Osteoblast (primary cell): ENCODE measurements around the gene SHMT2. TPM values are rescaled to one million over a fixed set of nuclear protein-coding genes. Genes with fewer than 3 reads are reported as not detected.

ENCODE experiments used
- DNase-seq: peaks from one replicate; pipeline ENCODE4 v3.0.0; 2011; ENCODE audit warnings: low spot score, mixed read lengths; ENCODE audit not compliant: insufficient read length; ENCODE audit errors: missing footprints
- H2AFZ ChIP-seq: 2 replicates; pipeline ENCODE4 v1.6.0; 2011; ENCODE audit warnings: mild to moderate bottlenecking, low read length
- H3K27ac ChIP-seq: 2 replicates; pipeline ENCODE4 v1.5.1; 2011; ENCODE audit warnings: mild to moderate bottlenecking, low read depth, low read length, moderate library complexity
- H3K27me3 ChIP-seq: 2 replicates; pipeline ENCODE4 v1.6.0; 2012; ENCODE audit warnings: mild to moderate bottlenecking, control low read depth, inconsistent platforms, low read length, moderate library complexity; ENCODE audit not compliant: insufficient read depth
- H3K36me3 ChIP-seq: 2 replicates; pipeline ENCODE4 v1.5.1; 2011; ENCODE audit warnings: mild to moderate bottlenecking, low read length, control low read depth, moderate library complexity; ENCODE audit not compliant: insufficient read depth
- H3K4me1 ChIP-seq: 2 replicates; pipeline ENCODE4 v1.5.1; 2011; ENCODE audit warnings: mild to moderate bottlenecking, low read length, control low read depth, moderate library complexity; ENCODE audit not compliant: insufficient read depth
- H3K4me2 ChIP-seq: 2 replicates; pipeline ENCODE4 v1.6.0; 2011; ENCODE audit warnings: mild to moderate bottlenecking, low read length; ENCODE audit not compliant: insufficient read depth
- H3K4me3 ChIP-seq: fragments of 200-600 bp; sonication (generic); 3 replicates; pipeline ENCODE4 v1.5.1; 2012; ENCODE audit warnings: mild to moderate bottlenecking, low read length, inconsistent platforms; ENCODE audit not compliant: insufficient read depth
- H3K79me2 ChIP-seq: 2 replicates; pipeline ENCODE4 v1.6.0; 2012; ENCODE audit warnings: mild to moderate bottlenecking, low read length, control low read depth, inconsistent platforms; ENCODE audit not compliant: insufficient read depth
- H3K9me3 ChIP-seq: 2 replicates; pipeline ENCODE4 v1.5.1; 2011; ENCODE audit warnings: low read depth, low read length, control low read depth
- H4K20me1 ChIP-seq: 2 replicates; pipeline ENCODE4 v1.6.0; 2012; ENCODE audit warnings: mild to moderate bottlenecking, low read length, control low read depth; ENCODE audit not compliant: insufficient read depth
- total RNA-seq: library from RNA; depleted of rRNA; stranded (reverse); fragments of >200 nt; gene quantifications from 2 replicates; pipeline ENCODE4 v1.2.3, GENCODE V29; 2012
- TF ChIP-seq, protein P1 (sequence below): IDR thresholded peaks from 2 replicates; pipeline ENCODE4 v1.5.1; 2011; ENCODE audit warnings: mild to moderate bottlenecking, low read depth, low read length, moderate library complexity; ENCODE audit errors: extremely low read depth

SHMT2 gene
- total RNA-seq, 1 donor, result 408 TPM

DNA sequence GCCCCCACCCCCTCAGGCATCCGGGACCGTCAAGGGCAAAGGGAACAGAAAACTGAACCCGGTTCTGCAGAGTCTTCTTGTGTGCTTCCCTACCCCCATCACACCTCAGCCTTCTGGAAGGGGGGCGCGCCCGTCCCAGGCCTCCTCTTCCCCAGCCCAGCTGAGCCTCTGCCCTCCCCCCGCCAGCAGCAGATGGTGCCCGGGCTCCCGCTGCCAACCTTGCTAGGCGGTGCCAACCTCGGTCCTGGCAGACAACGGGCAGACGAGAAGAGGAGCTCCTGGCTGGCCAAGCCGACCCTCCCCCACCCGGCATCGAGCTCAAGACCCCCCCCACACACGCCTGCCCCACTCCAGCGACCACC is 12.8 kb downstream of the SHMT2 start:
- H3K27ac ChIP-seq, result no peak overlapping the region
- TF ChIP-seq, protein P1, sequence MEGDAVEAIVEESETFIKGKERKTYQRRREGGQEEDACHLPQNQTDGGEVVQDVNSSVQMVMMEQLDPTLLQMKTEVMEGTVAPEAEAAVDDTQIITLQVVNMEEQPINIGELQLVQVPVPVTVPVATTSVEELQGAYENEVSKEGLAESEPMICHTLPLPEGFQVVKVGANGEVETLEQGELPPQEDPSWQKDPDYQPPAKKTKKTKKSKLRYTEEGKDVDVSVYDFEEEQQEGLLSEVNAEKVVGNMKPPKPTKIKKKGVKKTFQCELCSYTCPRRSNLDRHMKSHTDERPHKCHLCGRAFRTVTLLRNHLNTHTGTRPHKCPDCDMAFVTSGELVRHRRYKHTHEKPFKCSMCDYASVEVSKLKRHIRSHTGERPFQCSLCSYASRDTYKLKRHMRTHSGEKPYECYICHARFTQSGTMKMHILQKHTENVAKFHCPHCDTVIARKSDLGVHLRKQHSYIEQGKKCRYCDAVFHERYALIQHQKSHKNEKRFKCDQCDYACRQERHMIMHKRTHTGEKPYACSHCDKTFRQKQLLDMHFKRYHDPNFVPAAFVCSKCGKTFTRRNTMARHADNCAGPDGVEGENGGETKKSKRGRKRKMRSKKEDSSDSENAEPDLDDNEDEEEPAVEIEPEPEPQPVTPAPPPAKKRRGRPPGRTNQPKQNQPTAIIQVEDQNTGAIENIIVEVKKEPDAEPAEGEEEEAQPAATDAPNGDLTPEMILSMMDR, result no peak
- no peak overlapping the region for H3K4me3 ChIP-seq
- DNase-seq, result peak; percentile 71
- H2AFZ ChIP-seq, result no peak overlapping the region
- H3K4me1 ChIP-seq, result peaks cover 31% of the 10 kb centered on the region
- H4K20me1 ChIP-seq, result peaks cover 4% of the 10 kb centered on the region
- peaks cover 37% of the 10 kb centered on the region for H3K27me3 ChIP-seq
- H3K79me2 ChIP-seq, result no peaks in the 10 kb centered on the region
- peak overlapping the region; percentile 79 for H3K4me2 ChIP-seq
- H3K9me3 ChIP-seq, result no peaks in the 10 kb centered on the region
- H3K36me3 ChIP-seq, result no peaks in the 10 kb centered on the region

DNA sequence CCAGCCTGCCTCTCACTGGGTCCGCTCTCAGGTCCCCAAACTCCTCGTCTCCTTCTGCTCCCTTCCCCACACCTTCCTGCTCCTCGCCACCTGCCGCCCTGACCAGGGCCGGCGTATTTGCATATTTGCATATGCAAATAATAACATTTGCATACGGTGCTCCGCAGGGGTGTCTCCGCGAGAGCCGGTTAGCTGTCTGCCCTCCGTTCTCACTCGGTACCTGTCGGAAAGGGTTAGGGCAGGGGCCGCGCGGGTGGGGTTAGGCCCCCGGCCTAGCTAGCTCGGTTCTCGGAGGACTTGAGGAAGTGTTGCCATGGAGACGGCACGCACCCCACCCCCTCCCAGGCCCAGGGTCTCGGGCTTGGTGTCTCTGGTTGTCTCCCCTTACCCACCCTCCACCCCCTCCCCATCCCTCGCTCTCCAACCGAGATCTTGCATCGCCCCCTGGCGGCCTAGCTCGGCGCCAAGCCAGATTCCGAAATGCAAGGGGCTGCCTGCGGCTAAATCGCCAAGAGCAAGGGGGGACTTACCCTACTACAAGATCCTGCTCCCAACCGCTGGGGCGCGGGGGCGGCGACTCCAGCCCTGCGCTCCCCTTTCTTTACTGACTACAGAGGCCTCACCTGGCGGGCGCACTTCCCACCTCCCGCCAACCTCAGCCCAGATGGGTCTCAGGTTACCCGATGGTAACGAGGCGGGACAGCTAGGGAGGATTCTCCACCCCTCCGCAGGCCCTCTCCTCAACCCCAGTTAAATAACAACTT is 13.4 kb downstream of the SHMT2 start:
- Histone ChIP-seq H3K27ac (no peak overlapping the region), H3K9me3 (no peaks in the 10 kb centered on the region), H3K79me2 (no peaks in the 10 kb centered on the region), H3K4me1 (peaks cover 31% of the 10 kb centered on the region), H3K4me3 (peak overlapping the region; percentile 68), H3K27me3 (peaks cover 34% of the 10 kb centered on the region), H4K20me1 (peaks cover 4% of the 10 kb centered on the region), H2AFZ (no peak overlapping the region), H3K36me3 (no peaks in the 10 kb centered on the region), H3K4me2 (peak overlapping the region; percentile 79)
- peak; percentile 90 for DNase-seq
- TF ChIP-seq, protein P1, result peak; percentile 51

DNA sequence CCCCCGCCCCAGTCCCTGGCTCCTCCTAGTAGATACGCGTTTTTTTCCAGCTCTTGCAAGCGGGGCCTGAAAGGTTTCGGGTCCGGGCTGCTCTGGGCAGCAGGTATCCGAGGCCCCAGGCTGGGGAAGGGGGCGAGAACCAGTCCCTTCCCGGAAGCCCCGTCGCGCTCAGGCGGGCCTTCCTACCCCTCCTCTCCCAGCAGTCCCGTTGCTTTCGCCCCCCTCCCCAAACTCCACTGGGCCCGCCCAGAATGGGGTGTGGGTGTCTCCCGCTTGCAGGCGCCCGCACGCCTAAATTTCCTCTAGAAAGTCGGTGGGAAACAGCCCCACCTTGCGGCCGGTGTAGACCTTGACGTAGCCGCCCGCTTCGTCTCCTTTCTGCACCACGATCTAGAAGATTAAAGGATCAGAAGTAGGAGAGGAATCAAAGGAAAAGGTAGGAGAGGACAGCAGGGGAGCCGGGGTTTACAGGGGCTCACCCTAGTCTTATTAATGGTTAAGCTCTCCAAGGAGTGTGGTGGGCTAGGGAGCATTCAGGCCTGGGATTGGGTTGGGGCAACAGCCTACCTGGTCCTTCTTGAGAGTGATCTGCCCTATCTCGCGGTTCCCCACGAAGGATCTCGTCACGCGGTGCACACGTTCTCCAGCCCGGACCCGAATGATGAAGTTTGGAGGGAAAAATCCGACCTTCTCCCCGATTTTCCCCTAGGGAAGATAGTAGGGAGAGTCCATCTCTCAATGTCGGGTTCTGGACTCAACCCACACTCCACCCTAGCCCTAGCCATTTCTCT is 14.2 kb downstream of the SHMT2 start:
- peak overlapping the region; percentile 79 for H3K4me2 ChIP-seq
- no peak overlapping the region for H2AFZ ChIP-seq
- TF ChIP-seq, protein P1, result peak; percentile 83
- peaks cover 26% of the 10 kb centered on the region for H3K4me1 ChIP-seq
- H3K27ac ChIP-seq, result no peak overlapping the region
- H3K9me3 ChIP-seq, result no peaks in the 10 kb centered on the region
- peaks cover 4% of the 10 kb centered on the region for H4K20me1 ChIP-seq
- H3K79me2 ChIP-seq, result no peaks in the 10 kb centered on the region
- peaks cover 29% of the 10 kb centered on the region for H3K27me3 ChIP-seq
- no peaks in the 10 kb centered on the region for H3K36me3 ChIP-seq
- H3K4me3 ChIP-seq, result peak overlapping the region; percentile 68
- DNase-seq, result peak; percentile 98

DNA sequence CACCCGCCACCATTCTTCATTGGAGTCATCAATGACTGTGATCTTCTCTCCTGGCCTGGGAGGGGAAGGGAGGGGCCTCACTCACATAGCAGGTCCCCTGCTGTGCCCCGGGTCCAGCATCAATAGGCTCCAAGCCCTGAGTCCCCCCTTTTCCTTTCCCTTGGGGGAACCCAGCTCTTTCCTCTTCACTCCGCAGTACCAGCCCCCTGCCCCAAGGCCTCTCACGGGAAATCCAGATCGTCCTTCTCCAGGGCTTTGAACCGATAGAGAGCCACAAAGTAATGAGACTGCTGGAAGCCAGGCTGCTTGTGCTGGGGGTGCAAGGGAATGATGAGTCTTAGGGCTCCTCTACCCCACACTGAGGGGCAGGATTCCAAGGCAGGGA is 14.8 kb downstream of the SHMT2 start:
- Histone ChIP-seq H4K20me1 (peaks cover 4% of the 10 kb centered on the region), H3K27ac (no peak overlapping the region)
- DNase-seq, result no peak

More for the DNA sequence above, 14.8 kb downstream of the SHMT2 start:
- H3K9me3 ChIP-seq, result no peaks in the 10 kb centered on the region
- H2AFZ ChIP-seq, result no peak overlapping the region
- no peak overlapping the region for H3K4me3 ChIP-seq
- H3K4me2 ChIP-seq, result no peak overlapping the region
- TF ChIP-seq, protein P1, result no peak
- peaks cover 27% of the 10 kb centered on the region for H3K27me3 ChIP-seq
- no peaks in the 10 kb centered on the region for H3K36me3 ChIP-seq
- no peaks in the 10 kb centered on the region for H3K79me2 ChIP-seq
- H3K4me1 ChIP-seq, result peaks cover 23% of the 10 kb centered on the region
